SK-N-SH (cell line): ENCODE data around the gene EFCC1. TPM values are rescaled to one million over a fixed set of nuclear protein-coding genes. Genes with fewer than 3 reads are reported as not detected.

Experiments used
- CTCF ChIA-PET: fragments of 300-600, 350-600 bp; formaldehyde crosslinking; extraction: SDS; loops from one replicate; lab custom pipeline; 2021; lab: Yijun Ruan, JAX
- POLR2A ChIA-PET: fragments of 350-600 bp; sonication (Branson Sonifier 250); formaldehyde crosslinking; extraction: SDS; loops from one replicate; lab custom pipeline; 2020; ENCODE audit warnings: antibody characterized with exemption, inconsistent platforms; lab: Yijun Ruan, JAX
- DNase-seq: peaks from one replicate; pipeline ENCODE4 v3.0.0; 2012
- H2AFZ ChIP-seq: fragments of 200-600 bp; sonication (generic); 2 replicates; pipeline ENCODE4 v1.8.1; 2016; ENCODE audit warnings: antibody characterized with exemption, mild to moderate bottlenecking, low read depth
- H3F3A ChIP-seq: fragments of 200-600 bp; sonication (generic); replicated peaks from 2 replicates; pipeline ENCODE3; 2016; ENCODE audit warnings: antibody characterized with exemption, mild to moderate bottlenecking; ENCODE audit not compliant: insufficient read depth
- H3K27ac ChIP-seq, 2 experiments: fragments of 200-500 bp in 1 of 2; fragments of 200-600 bp in 1 of 2; sonication (Bioruptor generic) in 1 of 2; sonication (generic), shearing (Covaris generic) in 1 of 2; 2 replicates each; pipeline versions ENCODE4 v1.5.1 to v1.6.1; 2014 to 2016; ENCODE audit warnings: low read depth in 2 of 2, inconsistent platforms in 1 of 2, low read length in 1 of 2, mild to moderate bottlenecking in 1 of 2, mixed read lengths in 1 of 2
- H3K27me3 ChIP-seq: fragments of 200-600 bp; sonication (generic), shearing (Covaris generic); 2 replicates; pipeline ENCODE4 v1.6.1; 2016; ENCODE audit warnings: mixed run types; ENCODE audit not compliant: insufficient read depth
- H3K36me3 ChIP-seq, 2 experiments: fragments of 200-500 bp in 1 of 2; fragments of 200-600 bp in 1 of 2; sonication (Bioruptor generic) in 1 of 2; sonication (generic) in 1 of 2; replicated peaks in 1 of 2; 2 replicates each; pipeline versions ENCODE3 to v1.5.1; 2014 to 2016; ENCODE audit warnings: low read length in 1 of 2, mild to moderate bottlenecking in 1 of 2; ENCODE audit not compliant: insufficient read depth in 2 of 2, control insufficient read depth in 1 of 2
- H3K4me1 ChIP-seq, 2 experiments: fragments of 200-500 bp in 1 of 2; fragments of 200-600 bp in 1 of 2; sonication (Bioruptor generic) in 1 of 2; sonication (generic), shearing (Covaris generic) in 1 of 2; 2 replicates each; pipeline versions ENCODE4 v1.5.1 to v1.6.1; 2014 to 2016; ENCODE audit warnings: low read depth in 1 of 2, low read length in 1 of 2, mixed run types in 1 of 2; ENCODE audit not compliant: insufficient read depth in 2 of 2, control insufficient read depth in 1 of 2
- H3K4me2 ChIP-seq: fragments of 200-600 bp; sonication (generic), shearing (Covaris generic); 2 replicates; pipeline ENCODE4 v1.6.1; 2017; ENCODE audit warnings: mixed run types
- H3K4me3 ChIP-seq, 2 experiments: fragments of 200-500 bp in 1 of 2; fragments of 200-600 bp in 1 of 2; sonication (Bioruptor generic) in 1 of 2; sonication (generic), shearing (Covaris generic) in 1 of 2; 2 replicates each; pipeline versions ENCODE4 v1.5.1 to v1.8.1; 2014 to 2016; ENCODE audit warnings: low read depth in 2 of 2, inconsistent platforms in 1 of 2, low read length in 1 of 2, mild to moderate bottlenecking in 1 of 2, mixed read lengths in 1 of 2, moderate library complexity in 1 of 2
- H3K79me2 ChIP-seq: fragments of 200-600 bp; sonication (generic); 2 replicates; pipeline ENCODE4 v1.8.1; 2017; ENCODE audit warnings: mild to moderate bottlenecking; ENCODE audit not compliant: insufficient read depth
- H3K9ac ChIP-seq: fragments of 200-600 bp; sonication (generic); 2 replicates; pipeline ENCODE4 v1.6.1; 2017; ENCODE audit warnings: mixed run types
- H3K9me2 ChIP-seq: fragments of 200-600 bp; sonication (generic); 2 replicates; pipeline ENCODE4 v1.6.1; 2017; ENCODE audit warnings: mixed run types
- H3K9me3 ChIP-seq: fragments of 200-600 bp; sonication (generic); 2 replicates; pipeline ENCODE4 v1.6.1; 2017; ENCODE audit warnings: mixed run types, mild to moderate bottlenecking, moderate library complexity
- H4K20me1 ChIP-seq: fragments of 200-600 bp; sonication (generic); 2 replicates; pipeline ENCODE4 v1.6.1; 2017; ENCODE audit warnings: mild to moderate bottlenecking, mixed run types; ENCODE audit not compliant: insufficient read depth
- CHD2 ChIP-seq: fragments of 150-350 bp; IDR thresholded peaks from 2 replicates; pipeline ENCODE4 v1.6.1; 2018; ENCODE audit warnings: low read length; ENCODE audit not compliant: partially characterized antibody
- ELF1 ChIP-seq: IDR thresholded peaks from 2 replicates; pipeline ENCODE4 v1.4.0; 2012
- EP300 ChIP-seq, 2 experiments: IDR thresholded peaks; 2 replicates each; pipeline versions ENCODE4 v1.4.0 to v1.6.1; 2012; ENCODE audit warnings: borderline replicate concordance in 1 of 2, low read depth in 1 of 2, low read length in 1 of 2
- EZH2phosphoT487 ChIP-seq: fragments of 200-600 bp; sonication (generic); IDR thresholded peaks from 2 replicates; pipeline ENCODE4 v1.6.1; 2017; ENCODE audit warnings: low read depth, mixed run types, mild to moderate bottlenecking, antibody characterized with exemption, moderate library complexity, borderline replicate concordance
- FOXJ3 ChIP-seq: sonication (generic); formaldehyde crosslinking; IDR thresholded peaks from 2 replicates; pipeline ENCODE4 v1.5.1; 2020; ENCODE audit warnings: mild to moderate bottlenecking, missing genetic modification reagents
- FOXM1 ChIP-seq: IDR thresholded peaks from 2 replicates; pipeline ENCODE4 v1.4.0; 2012; ENCODE audit warnings: low read depth, mild to moderate bottlenecking
- GABPA ChIP-seq: IDR thresholded peaks from 2 replicates; pipeline ENCODE4 v1.4.0; 2012; ENCODE audit warnings: low read depth, mild to moderate bottlenecking
- IRF3 ChIP-seq: fragments of 150-350 bp; IDR thresholded peaks from 2 replicates; pipeline ENCODE4 v1.6.1; 2016; ENCODE audit warnings: mild to moderate bottlenecking, low read depth, low read length
- JUND ChIP-seq: IDR thresholded peaks from 2 replicates; pipeline ENCODE4 v1.4.0; 2012
- MXI1 ChIP-seq: IDR thresholded peaks from 2 replicates; pipeline ENCODE4 v1.6.1; 2012; ENCODE audit warnings: mild to moderate bottlenecking, low read depth, low read length, improper control_type of control experiment
- NFIC ChIP-seq: IDR thresholded peaks from 2 replicates; pipeline ENCODE4 v1.4.0; 2012; ENCODE audit warnings: borderline replicate concordance
- NRF1 ChIP-seq: IDR thresholded peaks from 2 replicates; pipeline ENCODE4 v1.6.1; 2012; ENCODE audit warnings: low read depth, mild to moderate bottlenecking, low read length
- RCOR1 ChIP-seq: fragments of 150-350 bp; IDR thresholded peaks from 2 replicates; pipeline ENCODE4 v1.6.1; 2017; ENCODE audit warnings: antibody characterized with exemption, low read length
- REST ChIP-seq: IDR thresholded peaks from 2 replicates; pipeline ENCODE4 v1.6.1; 2012; ENCODE audit warnings: mild to moderate bottlenecking, low read depth, low read length, moderate library complexity
- RXRA ChIP-seq: IDR thresholded peaks from 2 replicates; pipeline ENCODE4 v1.4.0; 2012; ENCODE audit warnings: low read depth, mild to moderate bottlenecking, borderline replicate concordance
- SMC3 ChIP-seq: IDR thresholded peaks from 2 replicates; pipeline ENCODE4 v1.6.1; 2012; ENCODE audit warnings: low read depth, low read length, improper control_type of control experiment
- TAF1 ChIP-seq: IDR thresholded peaks from 2 replicates; pipeline ENCODE4 v1.6.1; 2012; ENCODE audit warnings: low read depth, mild to moderate bottlenecking, low read length, moderate library complexity, borderline replicate concordance
- TCF12 ChIP-seq: IDR thresholded peaks from 2 replicates; pipeline ENCODE4 v1.4.0; 2012
- TEAD4 ChIP-seq: IDR thresholded peaks from 2 replicates; pipeline ENCODE4 v1.4.0; 2012; ENCODE audit warnings: mild to moderate bottlenecking, borderline replicate concordance; ENCODE audit not compliant: insufficient read depth
- USF1 ChIP-seq: IDR thresholded peaks from 2 replicates; pipeline ENCODE4 v1.4.0; 2012; ENCODE audit warnings: low read depth, borderline replicate concordance
- USF2 ChIP-seq: fragments of 150-350 bp; IDR thresholded peaks from 2 replicates; pipeline ENCODE4 v1.6.1; 2017; ENCODE audit warnings: antibody characterized with exemption, low read length, low read depth, borderline replicate concordance
- YY1 ChIP-seq: IDR thresholded peaks from 2 replicates; pipeline ENCODE4 v1.4.0; 2012; ENCODE audit warnings: low read depth, mild to moderate bottlenecking
- WGBS: methylation state at CpG from one replicate; pipeline ENCODE4 v1.1.6; 2017; ENCODE audit warnings: low lambda C conversion rate; 5-methylcytosine and 5-hydroxymethylcytosine counted together
- polyA plus RNA-seq, 3 experiments: library from polyadenylated mRNA; depleted of rRNA; stranded (reverse); fragments of >200 nt; gene quantifications; 2 replicates each; pipeline ENCODE4 v1.2.3, GENCODE V29; 2012

Gene EFCC1
- polyA plus RNA-seq, 1 of the 3 experiments (the other 2 are of a cell fraction), result not detected

- Histone ChIP-seq H3K9me3 (no peaks in the 10 kb centered on the region), H3K27me3 (no peaks in the 10 kb centered on the region; the same call in 1 of the 2 replicates), H3F3A (no peaks in the 10 kb centered on the region), H3K27ac (no peak overlapping the region), H3K4me1 (peaks cover 0 to 18% of the 10 kb centered on the region in 2 experiments; a peak in 1 of 4 replicates), H3K36me3 (no peaks in the 10 kb centered on the region), H3K4me3 (no peak overlapping the region), H3K9ac (no peak overlapping the region), H2AFZ (no peak overlapping the region), H3K9me2 (no peaks in the 10 kb centered on the region), H3K79me2 (no peaks in the 10 kb centered on the region), H3K4me2 (no peak overlapping the region), H4K20me1 (no peaks in the 10 kb centered on the region)
- ChIA-PET POLR2A (no interaction called here), CTCF (interaction anchor here (1.0 to 4.7 kb wide), 2 partner anchors 34 to 226 kb away, joined by 3 to 25 read pairs; no protein-coding TSS in a partner anchor)
- 64% methylated on average over 3 of the region's 3 CpGs for WGBS
- TF ChIP-seq GABPA, result no peak
- no peak for TF ChIP-seq MXI1
- TF ChIP-seq ELF1, result no peak
- no peak for TF ChIP-seq CHD2
- no peak for TF ChIP-seq FOXJ3 (CRISPR knock-in tag)
- no peak for TF ChIP-seq IRF3
- TF ChIP-seq EP300 (IDR thresholded peaks at IDR 0.05; ENCODE audit: borderline replicate concordance in 1 of 2, low read depth in 1 of 2, low read length in 1 of 2), result no peak
- no peak for TF ChIP-seq TCF12
- no peak for TF ChIP-seq NRF1
- no peak for TF ChIP-seq FOXM1
- TF ChIP-seq USF2, result no peak
- no peak for TF ChIP-seq USF1
- TF ChIP-seq TAF1, result no peak
- no peak for TF ChIP-seq TEAD4
- no peak for TF ChIP-seq YY1
- TF ChIP-seq NFIC, result no peak
- no peak for TF ChIP-seq RXRA
- no peak for DNase-seq
Measured at GRCh38 chr3:129019266-129019665, 18.2 kb downstream of the EFCC1 start.

GRCh38 chr3:129020691-129021090 lies 19.6 kb downstream of the EFCC1 start:
- Histone ChIP-seq H3K9ac (no peak overlapping the region), H3K79me2 (no peaks in the 10 kb centered on the region), H3F3A (no peaks in the 10 kb centered on the region), H2AFZ (no peak overlapping the region), H3K27ac (no peak overlapping the region), H3K4me3 (no peak overlapping the region), H3K4me1 (peaks cover 0 to 19% of the 10 kb centered on the region in 2 experiments; a peak in 1 of 4 replicates), H3K27me3 (no peaks in the 10 kb centered on the region; the same call in 1 of the 2 replicates), H3K9me3 (no peaks in the 10 kb centered on the region), H3K9me2 (no peaks in the 10 kb centered on the region), H3K36me3 (no peaks in the 10 kb centered on the region), H4K20me1 (no peaks in the 10 kb centered on the region), H3K4me2 (no peak overlapping the region)
- WGBS, result 59% methylated on average over 4 of the region's 5 CpGs
- ChIA-PET CTCF (interaction anchor here (1.2 to 4.7 kb wide), 2 partner anchors 32 to 50 kb away, joined by 7 to 25 read pairs; no protein-coding TSS in a partner anchor), POLR2A (no interaction called here)
- DNase-seq, result no peak
- no peak for TF ChIP-seq JUND
- TF ChIP-seq TCF12, result no peak
- TF ChIP-seq RCOR1, result no peak
- no peak for TF ChIP-seq SMC3
- TF ChIP-seq GABPA, result no peak
- TF ChIP-seq FOXJ3 (CRISPR knock-in tag), result no peak
- TF ChIP-seq REST, result no peak
- no peak for TF ChIP-seq EZH2phosphoT487
- no peak for TF ChIP-seq IRF3
